Loucy (cell line): ENCODE results near the gene KIAA0753.

Experiments
- H2AFZ ChIP-seq: fragments of 200-600 bp; sonication (generic); 2 replicates; pipeline ENCODE4 v1.6.0; 2016; ENCODE audit warnings: antibody characterized with exemption, mild to moderate bottlenecking, low read length, moderate library complexity
- H3F3A ChIP-seq: fragments of 200-600 bp; 2 replicates; pipeline ENCODE4 v1.6.0; 2016; ENCODE audit warnings: antibody characterized with exemption, low read depth, mild to moderate bottlenecking
- H3K27me3 ChIP-seq: fragments of 200-600 bp; sonication (generic); 2 replicates; pipeline ENCODE4 v1.6.1; 2014; ENCODE audit warnings: low read length, mild to moderate bottlenecking; ENCODE audit not compliant: insufficient read depth, poor library complexity, severe bottlenecking
- H3K36me3 ChIP-seq: fragments of 200-600 bp; sonication (generic); 2 replicates; pipeline ENCODE4 v1.6.1; 2016; ENCODE audit warnings: low read length; ENCODE audit not compliant: insufficient read depth
- H3K4me1 ChIP-seq: fragments of 200-600 bp; sonication (generic); 2 replicates; pipeline ENCODE4 v1.5.1; 2014; ENCODE audit warnings: low read length, mild to moderate bottlenecking; ENCODE audit not compliant: insufficient read depth, poor library complexity, severe bottlenecking
- H3K4me2 ChIP-seq: fragments of 200-600 bp; sonication (generic); 2 replicates; pipeline ENCODE4 v1.6.0; 2014; ENCODE audit warnings: antibody characterized with exemption, low read length, low read depth, mild to moderate bottlenecking; ENCODE audit not compliant: poor library complexity, severe bottlenecking
- H3K4me3 ChIP-seq: fragments of 200-600 bp; sonication (generic); 2 replicates; pipeline ENCODE4 v1.5.1; 2014; ENCODE audit warnings: low read length, mild to moderate bottlenecking, mixed read lengths; ENCODE audit not compliant: poor library complexity, severe bottlenecking
- H3K79me2 ChIP-seq: fragments of 200-600 bp; sonication (generic); 2 replicates; pipeline ENCODE4 v1.6.1; 2014; ENCODE audit warnings: low read length; ENCODE audit not compliant: insufficient read depth
- H3K9ac ChIP-seq: fragments of 200-600 bp; sonication (generic); 2 replicates; pipeline ENCODE4 v1.6.0; 2014; ENCODE audit warnings: mild to moderate bottlenecking, low read depth, low read length, moderate library complexity; ENCODE audit not compliant: poor library complexity, severe bottlenecking
- H3K9me2 ChIP-seq: fragments of 200-600 bp; sonication (generic); replicated peaks from 2 replicates; pipeline ENCODE4 v1.6.1; 2016; ENCODE audit warnings: low read depth, low read length, mixed read lengths
- H3K9me3 ChIP-seq: fragments of 200-600 bp; sonication (generic); 2 replicates; pipeline ENCODE4 v1.6.1; 2014; ENCODE audit warnings: mild to moderate bottlenecking, antibody characterized with exemption, low read length, low read depth; ENCODE audit not compliant: insufficient read depth
- H4K20me1 ChIP-seq: fragments of 200-600 bp; sonication (generic); 2 replicates; pipeline ENCODE4 v1.6.0; 2014; ENCODE audit warnings: antibody characterized with exemption, low read length, mild to moderate bottlenecking; ENCODE audit not compliant: insufficient read depth, poor library complexity, severe bottlenecking
- CTCF ChIP-seq: fragments of 200-600 bp; sonication (generic); conservative IDR thresholded peaks from 2 replicates; pipeline ENCODE4 v1.5.1; 2014; ENCODE audit warnings: mild to moderate bottlenecking, antibody characterized with exemption, low read length
- EZH2phosphoT487 ChIP-seq: fragments of 200-600 bp; IDR thresholded peaks from 2 replicates; pipeline ENCODE4 v1.6.1; 2018; ENCODE audit warnings: antibody characterized with exemption, mild to moderate bottlenecking, moderate library complexity, borderline replicate concordance

The KIAA0753 gene

GRCh38 chr17:6599364-6599763 lies 41.1 kb downstream of the KIAA0753 start:
- no peaks in the 10 kb centered on the region for H3K9me2 ChIP-seq
- TF ChIP-seq CTCF, result no peak
- no peak for TF ChIP-seq EZH2phosphoT487
- no peak overlapping the region for H2AFZ ChIP-seq
- no peaks in the 10 kb centered on the region for H3K4me1 ChIP-seq
- H3K27me3 ChIP-seq, result no peaks in the 10 kb centered on the region
- no peak overlapping the region for H3K9ac ChIP-seq
- H4K20me1 ChIP-seq, result no peaks in the 10 kb centered on the region
- no peaks in the 10 kb centered on the region for H3K79me2 ChIP-seq
- no peak overlapping the region for H3K4me3 ChIP-seq
- H3K4me2 ChIP-seq, result no peak overlapping the region
- H3K36me3 ChIP-seq, result peaks cover 73% of the 10 kb centered on the region; the same call in 1 of the 2 replicates
- H3F3A ChIP-seq, result no peaks in the 10 kb centered on the region
- H3K9me3 ChIP-seq, result no peaks in the 10 kb centered on the region

- no peak overlapping the region for H3K4me2 ChIP-seq
- no peaks in the 10 kb centered on the region for H3K9me2 ChIP-seq
- H3K4me3 ChIP-seq, result no peak overlapping the region
- no peaks in the 10 kb centered on the region for H3K27me3 ChIP-seq
- peaks cover 78% of the 10 kb centered on the region; the same call in 1 of the 2 replicates for H3K36me3 ChIP-seq
- H3F3A ChIP-seq, result no peaks in the 10 kb centered on the region
- H3K9me3 ChIP-seq, result no peaks in the 10 kb centered on the region
- no peaks in the 10 kb centered on the region for H3K4me1 ChIP-seq
- H2AFZ ChIP-seq, result no peak overlapping the region
- TF ChIP-seq CTCF (no peak), EZH2phosphoT487 (no peak)
- no peaks in the 10 kb centered on the region for H3K79me2 ChIP-seq
- no peaks in the 10 kb centered on the region for H4K20me1 ChIP-seq
- no peak overlapping the region for H3K9ac ChIP-seq
These were observed 42.8 kb downstream of the KIAA0753 start for GRCh38 chr17:6597727-6598126.

- TF ChIP-seq EZH2phosphoT487 (no peak), CTCF (no peak)
- H3F3A ChIP-seq, result no peaks in the 10 kb centered on the region
- H3K79me2 ChIP-seq, result no peaks in the 10 kb centered on the region
- H3K27me3 ChIP-seq, result no peaks in the 10 kb centered on the region
- H3K9me3 ChIP-seq, result no peaks in the 10 kb centered on the region
- H3K4me3 ChIP-seq, result no peak overlapping the region
- peaks cover 72% of the 10 kb centered on the region; the same call in 1 of the 2 replicates for H3K36me3 ChIP-seq
- H3K9me2 ChIP-seq, result no peaks in the 10 kb centered on the region
- H2AFZ ChIP-seq, result no peak overlapping the region
- H4K20me1 ChIP-seq, result no peaks in the 10 kb centered on the region
- H3K9ac ChIP-seq, result no peak overlapping the region
- H3K4me1 ChIP-seq, result no peaks in the 10 kb centered on the region
- H3K4me2 ChIP-seq, result no peak overlapping the region
These were observed 43.6 kb downstream of the KIAA0753 start for GRCh38 chr17:6596941-6597340.
